PFSK-1 (cell line): Measurements from ENCODE around the gene MPZL3.

Experiments used
- POLR2AphosphoS5 ChIP-seq: IDR thresholded peaks from 2 replicates; pipeline ENCODE4 v1.6.1; 2012; ENCODE audit warnings: low read depth, mild to moderate bottlenecking, control low read depth, low read length, moderate library complexity
- REST ChIP-seq, 2 experiments: IDR thresholded peaks; 2 replicates each; pipeline versions ENCODE4 v1.6.1 to v1.8.0; 2011 to 2012; ENCODE audit warnings: low read depth in 2 of 2, low read length in 2 of 2, control low read depth in 1 of 2, inconsistent platforms in 1 of 2, mild to moderate bottlenecking in 1 of 2, moderate library complexity in 1 of 2; ENCODE audit not compliant: insufficient read depth in 1 of 2
- TAF1 ChIP-seq: IDR thresholded peaks from 2 replicates; pipeline ENCODE4 v1.6.1; 2012; ENCODE audit warnings: low read length, control low read depth, borderline replicate concordance; ENCODE audit not compliant: insufficient read depth

GRCh38 chr11:118222437-118222836, 29.7 kb downstream of the MPZL3 start:
- no peak for TF ChIP-seq POLR2AphosphoS5
- TF ChIP-seq REST (IDR thresholded peaks at IDR 0.05; ENCODE audit: insufficient read depth in 1 of 2, low read depth in 2 of 2, low read length in 2 of 2): no peak
- no peak for TF ChIP-seq TAF1
